ENCODE measurements around the gene GPR6. TPM values are rescaled to one million over a fixed set of nuclear protein-coding genes. Genes with fewer than 3 reads are reported as not detected.

The GPR6 gene
- total and polyA plus RNA-seq, 2 donors: not detected

DNA sequence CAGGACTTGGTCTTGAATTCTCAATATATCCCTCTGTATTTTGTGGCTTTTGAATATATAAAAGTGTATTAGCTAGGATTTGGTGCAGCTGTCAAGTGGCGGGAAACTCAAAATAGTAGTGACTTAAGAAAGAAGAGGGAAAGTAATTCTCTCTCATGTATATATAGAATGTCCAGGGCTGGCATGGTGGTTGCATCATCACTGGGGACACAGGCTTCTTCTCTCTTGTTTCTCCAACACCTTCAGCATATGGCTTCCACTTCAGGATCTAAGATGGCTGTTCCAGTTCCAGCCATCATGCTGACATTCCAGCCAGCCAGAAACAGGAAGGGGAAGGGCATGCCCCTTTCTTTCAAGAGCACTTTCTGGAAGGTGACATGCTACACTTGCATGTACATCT, 11.8 kb upstream of the GPR6 start:
- Histone ChIP-seq H3K4me3 (ENCODE audit: low read depth, low read length) (no peak overlapping the region), H3K27ac (ENCODE audit: low read depth) (no peak overlapping the region), H3K4me1 (ENCODE audit: insufficient read depth) (no peaks in the 10 kb centered on the region), H3K36me3 (ENCODE audit: insufficient read depth) (no peaks in the 10 kb centered on the region)
- 93% methylated on average over 1 of the region's 1 CpG for WGBS
- no peak for DNase-seq (ENCODE audit: extremely low spot score)

- Histone ChIP-seq H3K36me3 (ENCODE audit: insufficient read depth) (no peaks in the 10 kb centered on the region), H3K4me3 (ENCODE audit: low read depth, low read length) (no peak overlapping the region), H3K4me1 (ENCODE audit: insufficient read depth) (no peaks in the 10 kb centered on the region), H3K27ac (ENCODE audit: low read depth) (no peak overlapping the region)
- no peak for DNase-seq (ENCODE audit: extremely low spot score)
- WGBS: 15% methylated on average over 9 of the region's 9 CpGs
Observed at GRCh38 chr6:109977791-109978173, 329 bp upstream of the GPR6 start.

DNA sequence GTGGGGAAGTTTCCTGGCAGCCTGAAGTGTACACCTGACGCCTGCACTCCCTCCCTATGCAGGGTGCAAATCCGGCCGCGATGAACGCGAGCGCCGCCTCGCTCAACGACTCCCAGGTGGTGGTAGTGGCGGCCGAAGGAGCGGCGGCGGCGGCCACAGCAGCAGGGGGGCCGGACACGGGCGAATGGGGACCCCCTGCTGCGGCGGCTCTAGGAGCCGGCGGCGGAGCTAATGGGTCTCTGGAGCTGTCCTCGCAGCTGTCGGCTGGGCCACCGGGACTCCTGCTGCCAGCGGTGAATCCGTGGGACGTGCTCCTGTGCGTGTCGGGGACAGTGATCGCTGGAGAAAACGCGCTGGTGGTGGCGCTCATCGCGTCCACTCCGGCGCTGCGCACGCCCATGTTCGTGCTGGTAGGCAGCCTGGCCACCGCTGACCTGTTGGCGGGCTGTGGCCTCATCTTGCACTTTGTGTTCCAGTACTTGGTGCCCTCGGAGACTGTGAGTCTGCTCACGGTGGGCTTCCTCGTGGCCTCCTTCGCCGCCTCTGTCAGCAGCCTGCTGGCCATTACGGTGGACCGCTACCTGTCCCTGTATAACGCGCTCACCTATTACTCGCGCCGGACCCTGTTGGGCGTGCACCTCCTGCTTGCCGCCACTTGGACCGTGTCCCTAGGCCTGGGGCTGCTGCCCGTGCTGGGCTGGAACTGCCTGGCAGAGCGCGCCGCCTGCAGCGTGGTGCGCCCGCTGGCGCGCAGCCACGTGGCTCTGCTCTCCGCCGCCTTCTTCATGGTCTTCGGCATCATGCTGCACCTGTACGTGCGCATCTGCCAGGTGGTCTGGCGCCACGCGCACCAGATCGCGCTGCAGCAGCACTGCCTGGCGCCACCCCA, 1.2 kb downstream of the GPR6 start:
- no peaks in the 10 kb centered on the region for H3K4me1 ChIP-seq (ENCODE audit: insufficient read depth)
- H3K4me3 ChIP-seq (ENCODE audit: low read depth, low read length): no peak overlapping the region
- DNase-seq (ENCODE audit: extremely low spot score): no peak
- H3K27ac ChIP-seq (ENCODE audit: low read depth): no peak overlapping the region
- 7% methylated on average over 81 of the region's 81 CpGs for WGBS
- H3K36me3 ChIP-seq (ENCODE audit: insufficient read depth): no peaks in the 10 kb centered on the region

DNA sequence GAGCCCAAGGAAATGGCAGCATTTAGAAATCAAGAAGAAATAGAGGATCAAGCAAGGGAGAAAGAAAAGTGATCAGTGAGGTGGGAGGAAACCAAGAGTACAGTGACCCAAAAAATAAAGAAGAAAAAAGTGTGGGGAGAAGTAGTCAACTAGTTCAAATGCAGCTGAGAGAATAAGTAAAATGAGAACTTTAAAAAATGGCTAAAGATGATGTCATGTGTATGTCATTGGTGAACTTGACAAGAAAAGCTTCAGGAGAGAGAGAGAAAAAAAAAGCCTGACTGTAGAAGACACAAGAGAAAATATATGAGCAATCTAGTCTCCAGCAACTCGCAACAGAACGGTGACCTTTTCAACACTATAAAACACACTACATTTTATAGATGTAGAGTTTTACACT, 6.3 kb downstream of the GPR6 start:
- Histone ChIP-seq H3K4me3 (ENCODE audit: low read depth, low read length) (no peak overlapping the region), H3K4me1 (ENCODE audit: insufficient read depth) (no peaks in the 10 kb centered on the region), H3K36me3 (ENCODE audit: insufficient read depth) (no peaks in the 10 kb centered on the region), H3K27ac (ENCODE audit: low read depth) (no peak overlapping the region)
- no peak for DNase-seq (ENCODE audit: extremely low spot score)
- 86% methylated on average over 2 of the region's 2 CpGs for WGBS

DNA sequence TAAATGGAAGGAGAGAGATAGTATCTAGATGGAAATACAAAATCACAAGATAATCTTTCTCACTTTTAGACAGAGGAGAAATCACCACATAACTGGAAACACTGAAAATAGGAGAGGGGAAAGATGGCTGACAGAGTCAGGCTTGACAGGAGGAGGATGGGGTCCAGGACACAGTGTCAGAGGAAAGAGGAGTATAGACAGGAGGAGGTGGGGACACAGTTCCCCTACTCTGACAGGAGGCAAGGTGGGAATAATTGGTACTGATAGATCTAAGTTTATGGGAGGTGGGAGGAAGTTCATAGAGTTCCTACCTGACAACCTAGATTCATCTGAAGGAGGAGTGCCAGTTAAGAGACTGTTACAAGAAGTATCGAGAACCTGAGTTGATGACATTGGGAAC, 9.1 kb downstream of the GPR6 start:
- WGBS: 92% methylated on average over 1 of the region's 1 CpG
- DNase-seq (ENCODE audit: extremely low spot score): no peak
- Histone ChIP-seq H3K4me3 (ENCODE audit: low read depth, low read length) (no peak overlapping the region), H3K4me1 (ENCODE audit: insufficient read depth) (no peaks in the 10 kb centered on the region), H3K27ac (ENCODE audit: low read depth) (no peak overlapping the region), H3K36me3 (ENCODE audit: insufficient read depth) (no peaks in the 10 kb centered on the region)

GRCh38 chr6:109991201-109992101, 13.3 kb downstream of the GPR6 start:
- Histone ChIP-seq H3K36me3 (ENCODE audit: insufficient read depth) (no peaks in the 10 kb centered on the region), H3K27ac (ENCODE audit: low read depth) (no peak overlapping the region), H3K4me1 (ENCODE audit: insufficient read depth) (no peaks in the 10 kb centered on the region), H3K4me3 (ENCODE audit: low read depth, low read length) (no peak overlapping the region)
- DNase-seq (ENCODE audit: extremely low spot score): no peak
- WGBS: 87% methylated on average over 4 of the region's 4 CpGs

DNA sequence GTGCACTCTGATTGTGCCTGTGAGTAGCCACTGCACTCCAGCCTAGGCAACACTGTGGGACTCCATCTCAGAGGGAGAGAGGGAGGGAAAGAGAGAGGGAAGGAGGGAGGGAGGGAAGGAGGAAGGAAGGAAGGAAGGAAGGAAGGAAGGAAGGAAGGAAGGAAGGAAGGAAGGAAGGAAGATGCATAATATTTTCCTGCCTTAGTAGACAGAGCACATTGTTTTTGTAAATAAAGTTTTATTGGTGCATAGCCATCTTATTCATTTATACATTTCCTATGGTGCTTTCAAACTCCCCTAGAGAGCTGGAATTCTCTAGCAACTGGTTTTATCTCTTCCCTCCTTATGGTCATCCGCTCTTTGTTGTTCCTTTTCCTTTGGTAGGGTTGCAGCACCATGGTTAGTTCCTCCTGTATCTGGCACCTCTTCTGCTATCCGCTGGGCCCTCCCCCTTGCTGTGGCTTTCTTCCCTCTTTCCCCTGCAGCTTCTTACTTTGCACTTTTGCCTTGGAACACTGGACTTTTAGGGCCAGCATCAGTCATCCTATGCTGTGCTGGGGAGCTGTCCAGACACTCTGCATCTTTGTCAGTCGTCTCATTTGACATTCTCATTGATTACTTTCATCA, 20.2 kb downstream of the GPR6 start:
- Histone ChIP-seq H3K27ac (ENCODE audit: low read depth) (no peak overlapping the region), H3K4me1 (ENCODE audit: insufficient read depth) (no peaks in the 10 kb centered on the region), H3K4me3 (ENCODE audit: low read depth, low read length) (no peak overlapping the region), H3K36me3 (ENCODE audit: insufficient read depth) (no peaks in the 10 kb centered on the region)
- WGBS: 39% methylated on average over 3 of the region's 3 CpGs
- no peak for DNase-seq (ENCODE audit: extremely low spot score)

DNA sequence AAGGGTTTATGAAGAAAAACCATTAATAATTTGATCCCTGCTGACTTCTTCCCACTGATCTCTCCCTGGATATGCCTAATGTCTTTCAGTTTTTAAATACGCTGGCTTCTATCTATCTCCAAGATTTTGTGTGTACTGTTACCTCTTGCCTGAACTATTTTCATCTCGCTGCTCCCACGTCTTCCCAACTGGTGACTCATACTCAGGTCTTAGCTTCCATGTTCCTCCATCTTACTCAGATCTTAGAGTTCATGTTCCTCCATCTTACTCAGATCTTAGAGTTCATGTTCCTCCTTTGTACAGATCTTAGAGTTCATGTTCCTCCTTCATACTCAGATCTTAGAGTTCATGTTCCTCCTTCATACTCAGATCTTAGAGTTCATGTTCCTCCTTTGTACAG, 21.6 kb downstream of the GPR6 start:
- no peaks in the 10 kb centered on the region for H3K36me3 ChIP-seq (ENCODE audit: insufficient read depth)
- no peaks in the 10 kb centered on the region for H3K4me1 ChIP-seq (ENCODE audit: insufficient read depth)
- 83% methylated on average over 3 of the region's 3 CpGs for WGBS
- DNase-seq (ENCODE audit: extremely low spot score): no peak
- no peak overlapping the region for H3K27ac ChIP-seq (ENCODE audit: low read depth)
- H3K4me3 ChIP-seq (ENCODE audit: low read depth, low read length): no peak overlapping the region

GRCh38 chr6:110002676-110003075, 24.6 kb downstream of the GPR6 start:
- no peak for DNase-seq (ENCODE audit: extremely low spot score)
- Histone ChIP-seq H3K36me3 (ENCODE audit: insufficient read depth) (no peaks in the 10 kb centered on the region), H3K4me1 (ENCODE audit: insufficient read depth) (no peaks in the 10 kb centered on the region), H3K4me3 (ENCODE audit: low read depth, low read length) (no peak overlapping the region), H3K27ac (ENCODE audit: low read depth) (no peak overlapping the region)
- WGBS: 79% methylated on average over 5 of the region's 5 CpGs

GRCh38 chr6:110013386-110013785, 35.3 kb downstream of the GPR6 start:
- H3K36me3 ChIP-seq (ENCODE audit: insufficient read depth): no peaks in the 10 kb centered on the region
- no peak overlapping the region for H3K27ac ChIP-seq (ENCODE audit: low read depth)
- no peak for DNase-seq (ENCODE audit: extremely low spot score)
- no peak overlapping the region for H3K4me3 ChIP-seq (ENCODE audit: low read depth, low read length)
- WGBS: 83% methylated on average over 6 of the region's 6 CpGs
- no peaks in the 10 kb centered on the region for H3K4me1 ChIP-seq (ENCODE audit: insufficient read depth)

DNA sequence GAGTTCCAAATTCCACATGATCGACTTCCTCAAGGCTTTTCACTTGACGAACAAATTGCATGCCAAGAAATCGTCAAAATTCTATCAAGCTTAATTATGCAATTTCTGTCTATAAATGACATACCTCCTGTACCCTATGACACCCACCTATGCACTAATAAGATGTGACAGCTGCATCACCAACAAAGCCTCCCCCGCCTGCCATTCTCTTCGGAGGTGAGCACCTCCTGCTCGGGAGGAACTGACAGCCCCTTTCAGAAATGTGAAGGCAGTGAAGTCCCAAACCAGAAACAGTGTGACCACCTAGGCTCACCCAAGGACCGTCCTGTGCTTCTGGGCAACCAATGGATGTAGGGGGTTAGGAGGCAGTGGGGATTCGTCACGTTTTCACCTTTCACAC, 37.1 kb downstream of the GPR6 start:
- 89% methylated on average over 9 of the region's 9 CpGs for WGBS
- Histone ChIP-seq H3K36me3 (ENCODE audit: insufficient read depth) (no peaks in the 10 kb centered on the region), H3K4me1 (ENCODE audit: insufficient read depth) (no peaks in the 10 kb centered on the region), H3K4me3 (ENCODE audit: low read depth, low read length) (no peak overlapping the region), H3K27ac (ENCODE audit: low read depth) (no peak overlapping the region)
- DNase-seq (ENCODE audit: extremely low spot score): no peak

- H3K27ac ChIP-seq (ENCODE audit: low read depth): no peak overlapping the region
- H3K4me1 ChIP-seq (ENCODE audit: insufficient read depth): no peaks in the 10 kb centered on the region
- H3K36me3 ChIP-seq (ENCODE audit: insufficient read depth): no peaks in the 10 kb centered on the region
- no peak for DNase-seq (ENCODE audit: extremely low spot score)
- WGBS: 78% methylated on average over 6 of the region's 6 CpGs
- no peak overlapping the region for H3K4me3 ChIP-seq (ENCODE audit: low read depth, low read length)
Observed at GRCh38 chr6:110017306-110017705, 39.2 kb downstream of the GPR6 start.

DNA sequence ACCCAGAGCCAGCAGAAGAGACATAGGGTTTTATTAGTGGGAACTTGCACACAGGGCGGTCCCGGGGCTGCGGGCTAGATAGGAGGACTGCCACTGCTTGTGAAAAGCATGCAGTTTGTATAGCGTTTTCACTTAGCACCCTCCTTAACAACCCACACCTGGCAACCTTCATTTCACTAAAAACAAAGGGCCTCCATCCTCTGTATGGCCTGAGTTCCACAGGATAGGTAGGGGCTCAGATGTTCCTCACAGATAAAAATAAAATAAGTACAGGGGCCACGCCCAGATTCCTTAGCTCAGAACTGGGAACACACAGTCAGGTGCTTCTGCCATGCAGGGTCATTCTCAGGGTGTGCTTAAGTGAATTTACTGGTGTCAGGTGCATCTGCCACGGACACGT, 39.8 kb downstream of the GPR6 start:
- no peaks in the 10 kb centered on the region for H3K4me1 ChIP-seq (ENCODE audit: insufficient read depth)
- no peaks in the 10 kb centered on the region for H3K36me3 ChIP-seq (ENCODE audit: insufficient read depth)
- 70% methylated on average over 7 of the region's 7 CpGs for WGBS
- H3K27ac ChIP-seq (ENCODE audit: low read depth): no peak overlapping the region
- H3K4me3 ChIP-seq (ENCODE audit: low read depth, low read length): no peak overlapping the region
- DNase-seq (ENCODE audit: extremely low spot score): no peak
